HEK293T (cell line): ENCODE measurements around the gene NXN.

Experiments
- ARNT ChIP-seq: fragments of 450-650 bp; IDR thresholded peaks from 2 replicates; pipeline ENCODE4 v1.6.1; 2017; ENCODE audit warnings: mild to moderate bottlenecking
- BHLHE40 ChIP-seq: fragments of 450-650 bp; IDR thresholded peaks from 2 replicates; pipeline ENCODE4 v1.6.1; 2016; ENCODE audit warnings: mild to moderate bottlenecking, moderate library complexity, borderline replicate concordance
- CTBP1 ChIP-seq: fragments of 450-650 bp; IDR thresholded peaks from 2 replicates; pipeline ENCODE4 v1.6.1; 2016; ENCODE audit warnings: borderline replicate concordance
- FOXA1 ChIP-seq: fragments of 450-650 bp; IDR thresholded peaks from 2 replicates; pipeline ENCODE4 v1.6.1; 2016; ENCODE audit warnings: mild to moderate bottlenecking
- FOXK2 ChIP-seq: fragments of 450-650 bp; IDR thresholded peaks from 2 replicates; pipeline ENCODE4 v1.6.1; 2016; ENCODE audit warnings: mild to moderate bottlenecking
- FOXM1 ChIP-seq: fragments of 450-650 bp; IDR thresholded peaks from 2 replicates; pipeline ENCODE4 v1.6.1; 2017; ENCODE audit warnings: mild to moderate bottlenecking, borderline replicate concordance
- HDGF ChIP-seq: fragments of 450-650 bp; IDR thresholded peaks from 2 replicates; pipeline ENCODE4 v1.6.1; 2017; ENCODE audit warnings: antibody characterized with exemption, borderline replicate concordance
- L3MBTL2 ChIP-seq: fragments of 450-650 bp; conservative IDR thresholded peaks from 2 replicates; pipeline ENCODE4 v1.6.1; 2016; ENCODE audit warnings: mild to moderate bottlenecking
- NFRKB ChIP-seq: fragments of 450-650 bp; IDR thresholded peaks from 2 replicates; pipeline ENCODE4 v1.6.1; 2016; ENCODE audit warnings: mild to moderate bottlenecking, moderate library complexity
- SP1 ChIP-seq: fragments of 450-650 bp; IDR thresholded peaks from 2 replicates; pipeline ENCODE4 v1.6.1; 2017
- SUZ12 ChIP-seq: fragments of 450-650 bp; IDR thresholded peaks from 2 replicates; pipeline ENCODE4 v1.6.1; 2016; ENCODE audit warnings: mild to moderate bottlenecking
- TARDBP ChIP-seq: fragments of 450-650 bp; IDR thresholded peaks from 2 replicates; pipeline ENCODE4 v1.6.1; 2016
- TF ChIP-seq, protein P1 (sequence below): fragments of 450-650 bp; IDR thresholded peaks from 2 replicates; pipeline ENCODE4 v1.6.1; 2016

- TF ChIP-seq FOXA1 (no peak), CTBP1 (no peak), SP1 (no peak), TARDBP (no peak), FOXM1 (no peak), L3MBTL2 (no peak), SUZ12 (no peak), FOXK2 (no peak), ARNT (no peak), HDGF (no peak), BHLHE40 (no peak), NFRKB (no peak)
- TF ChIP-seq, protein P1, sequence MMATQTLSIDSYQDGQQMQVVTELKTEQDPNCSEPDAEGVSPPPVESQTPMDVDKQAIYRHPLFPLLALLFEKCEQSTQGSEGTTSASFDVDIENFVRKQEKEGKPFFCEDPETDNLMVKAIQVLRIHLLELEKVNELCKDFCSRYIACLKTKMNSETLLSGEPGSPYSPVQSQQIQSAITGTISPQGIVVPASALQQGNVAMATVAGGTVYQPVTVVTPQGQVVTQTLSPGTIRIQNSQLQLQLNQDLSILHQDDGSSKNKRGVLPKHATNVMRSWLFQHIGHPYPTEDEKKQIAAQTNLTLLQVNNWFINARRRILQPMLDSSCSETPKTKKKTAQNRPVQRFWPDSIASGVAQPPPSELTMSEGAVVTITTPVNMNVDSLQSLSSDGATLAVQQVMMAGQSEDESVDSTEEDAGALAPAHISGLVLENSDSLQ = no peak
Observed at GRCh38 chr17:774313-774584, 205.3 kb downstream of the NXN start.
